Stimulated activated CD4-positive, alpha-beta T cell treated with anti-CD3 and anti-CD28 coated beads, TNF-alpha, amount 100 ng/mL, for 1 hour (primary cell): ENCODE data around the gene NUTM2G.
"Not testable (repeated sequence)": the region's sequence is repeated elsewhere in the genome, so short reads cannot be mapped to it uniquely, and the experiment has no call there.

Experiments
- DNase-seq, 3 donors: peaks; one replicate each; pipeline ENCODE4 v3.0.0-alpha.2; 2020; ENCODE audit warnings: low read depth in 3 of 3, low spot score in 1 of 3

NUTM2G gene

DNA sequence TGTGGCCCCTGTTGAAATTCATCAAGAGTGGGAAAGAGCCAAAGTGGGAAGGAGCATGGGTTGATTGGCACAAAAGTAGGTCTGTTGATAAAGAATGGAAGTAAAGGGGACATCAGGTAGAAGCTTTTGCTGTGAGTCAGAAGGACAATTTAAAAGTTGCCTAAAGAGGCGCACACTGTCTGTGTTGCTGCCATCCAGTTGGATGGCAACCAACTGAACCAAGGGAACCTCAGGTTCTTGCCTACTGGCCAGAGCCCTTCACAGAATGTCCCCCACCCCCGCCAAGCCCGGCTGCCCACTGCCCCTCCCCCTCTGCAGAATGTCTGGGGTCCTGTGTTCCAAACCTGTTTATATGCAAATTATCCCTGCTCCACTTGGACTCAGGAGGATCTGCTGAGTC is at the start of gene NUTM2G:
TSS of gene NUTM2G (plus strand) at position 301 of the 400 bp plus-strand sequence. CDS start 182 bp downstream, outside the sequence.
- DNase-seq = not testable (repeated sequence)

DNA sequence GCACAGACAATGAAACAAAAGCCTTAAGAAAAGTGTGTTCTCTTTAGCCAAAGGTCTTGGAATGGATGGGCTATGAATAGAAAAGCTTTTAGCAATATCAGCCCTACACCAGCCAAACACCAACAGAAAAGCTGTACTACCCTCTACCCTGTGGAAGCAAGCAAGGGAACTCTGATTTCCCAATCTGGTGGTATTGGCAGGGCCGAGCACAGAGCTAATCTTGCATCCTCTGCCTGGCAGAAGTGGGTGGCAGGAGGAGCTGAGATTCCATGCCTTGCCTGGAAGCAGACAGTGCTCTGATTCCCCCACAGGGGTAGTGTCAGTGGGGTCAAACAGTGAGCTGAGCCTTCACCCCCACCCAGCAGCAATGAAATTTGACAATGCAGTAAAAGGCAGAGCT is 44.7 kb upstream of the NUTM2G start:
- no peak for DNase-seq

DNA sequence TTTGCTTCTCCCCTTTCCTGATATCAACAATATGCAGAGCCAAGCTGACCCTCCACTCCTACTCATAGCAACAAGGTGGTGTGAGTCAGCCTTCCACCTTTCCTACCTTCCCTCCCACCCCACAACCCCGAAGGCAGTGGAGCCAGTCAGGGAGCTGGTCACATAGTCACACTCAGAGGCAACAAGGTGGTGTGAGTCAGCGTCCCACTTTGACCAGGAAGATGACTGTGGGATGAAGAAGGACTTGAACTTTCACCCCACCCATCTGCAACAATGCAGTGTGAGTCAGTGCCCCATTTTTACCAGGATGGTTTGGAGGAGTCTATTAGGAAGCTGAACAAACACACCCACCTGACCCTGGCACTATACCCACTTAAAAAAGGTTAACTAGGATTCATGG is 44.2 kb upstream of the NUTM2G start:
- DNase-seq = no peak

DNA sequence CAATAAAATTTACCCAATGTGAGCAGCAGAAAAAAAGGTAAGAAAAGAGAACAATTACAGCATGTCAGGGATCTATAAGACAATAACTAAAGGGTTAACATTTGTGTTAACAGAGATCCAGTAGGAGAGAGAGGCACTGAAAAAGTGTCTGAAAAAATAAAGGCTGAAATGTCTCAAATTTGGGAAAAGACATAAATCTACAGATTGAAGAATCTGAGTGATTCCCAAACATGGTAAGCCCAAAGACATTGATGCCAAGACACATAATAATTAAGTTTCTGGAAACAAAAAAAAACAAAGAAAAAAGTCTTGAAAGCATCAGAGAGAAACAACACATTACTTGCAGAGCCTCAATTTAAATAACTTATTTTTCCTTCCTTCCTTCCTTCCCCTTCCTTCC is 43.2 kb upstream of the NUTM2G start:
- no peak for DNase-seq

GRCh38 chr9:96888591-96888990 is 40.1 kb upstream of the NUTM2G start:
- DNase-seq = no peak

GRCh38 chr9:96892131-96892530 is 36.5 kb upstream of the NUTM2G start:
- no peak for DNase-seq

- not testable (repeated sequence) for DNase-seq
Measured at GRCh38 chr9:96900010-96900409, 28.6 kb upstream of the NUTM2G start.

GRCh38 chr9:96904947-96905722 is 23.5 kb upstream of the NUTM2G start:
- not testable (repeated sequence) for DNase-seq

DNA sequence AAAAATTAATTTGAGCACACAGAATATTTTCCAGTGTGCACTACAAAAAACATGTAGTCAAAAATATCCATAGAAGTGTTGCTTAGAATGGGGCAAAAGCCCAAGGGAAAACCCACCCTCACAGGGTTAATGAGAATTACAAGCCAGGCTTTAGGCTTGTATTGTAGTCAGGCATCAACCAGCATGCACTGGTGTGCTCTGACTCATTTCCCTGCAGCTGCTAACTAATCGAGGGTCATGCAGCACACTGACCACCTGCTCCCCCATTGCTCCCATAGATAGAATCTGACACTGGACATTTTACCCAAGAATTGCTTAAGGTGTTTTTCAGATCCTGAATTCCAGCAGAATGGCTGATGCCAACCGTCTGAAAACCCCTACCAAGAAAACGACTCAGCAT is 20.2 kb upstream of the NUTM2G start:
- DNase-seq = not testable (repeated sequence)

DNA sequence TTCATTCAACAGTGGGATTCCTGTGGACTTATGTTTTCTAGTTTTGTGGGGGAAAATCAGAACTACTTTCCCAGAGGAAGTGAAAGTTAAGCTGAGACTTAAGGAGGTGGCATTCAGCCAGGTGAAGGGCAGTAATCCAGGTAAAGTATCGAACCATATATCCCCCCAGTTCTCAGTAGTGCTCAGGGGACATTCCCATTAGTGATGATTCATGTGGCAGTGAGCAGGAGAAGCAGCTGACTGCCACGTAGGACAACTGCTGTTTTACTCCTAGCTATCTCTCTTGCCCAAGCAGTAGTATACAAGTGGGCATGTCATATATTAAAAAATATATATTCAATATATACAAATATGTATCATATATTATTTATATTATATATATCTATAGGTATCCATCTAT is 13.1 kb upstream of the NUTM2G start:
- DNase-seq = not testable (repeated sequence)

- DNase-seq = not testable (repeated sequence)
Measured at GRCh38 chr9:96916531-96916930, 12.1 kb upstream of the NUTM2G start.

GRCh38 chr9:96918550-96918949 is 10.1 kb upstream of the NUTM2G start:
- not testable (repeated sequence) for DNase-seq

- DNase-seq = not testable (repeated sequence)
Measured at GRCh38 chr9:96920803-96921202, 7.8 kb upstream of the NUTM2G start.

GRCh38 chr9:96925587-96925986 is 3.1 kb upstream of the NUTM2G start:
- DNase-seq = not testable (repeated sequence)

DNA sequence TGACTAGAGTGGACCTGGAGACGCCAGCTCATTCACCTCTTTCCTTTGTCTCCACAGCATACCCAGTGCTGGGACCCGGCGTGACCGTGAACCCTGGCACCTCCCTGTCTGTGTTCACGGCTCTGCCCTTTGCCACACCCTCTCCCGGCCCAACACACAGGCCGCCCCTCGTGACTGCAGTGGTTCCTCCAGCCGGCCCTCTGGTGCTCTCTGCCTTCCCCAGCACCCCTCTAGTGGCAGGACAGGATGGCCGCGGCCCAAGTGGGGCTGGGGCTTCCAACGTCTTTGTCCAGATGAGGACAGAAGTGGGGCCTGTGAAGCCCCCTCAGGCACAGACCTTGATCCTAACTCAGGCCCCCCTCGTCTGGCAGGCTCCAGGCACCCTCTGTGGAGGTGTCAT is 3.0 kb downstream of the NUTM2G start:
- not testable (repeated sequence) for DNase-seq

DNA sequence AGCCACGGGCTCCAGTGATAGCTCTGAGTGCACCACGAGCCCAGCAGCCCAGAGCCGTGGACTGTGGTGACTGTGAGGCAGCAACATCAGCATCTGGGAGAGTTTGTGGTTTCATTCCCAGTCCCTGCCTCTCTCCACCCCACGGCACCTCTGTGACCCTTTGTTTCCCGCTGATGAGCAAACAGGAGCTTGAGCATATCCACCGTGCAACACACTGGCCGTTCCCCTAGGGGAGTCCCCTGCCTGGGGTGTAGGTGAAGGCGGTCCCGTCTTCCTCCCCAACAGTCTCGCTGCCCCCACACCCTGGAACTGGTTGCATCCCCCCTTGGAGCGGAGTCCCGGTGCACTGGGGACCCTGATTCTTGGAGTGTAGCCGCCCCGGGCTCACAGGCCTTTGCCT is 5.5 kb downstream of the NUTM2G start:
- not testable (repeated sequence) for DNase-seq

- not testable (repeated sequence) for DNase-seq
Measured at GRCh38 chr9:96934706-96935105, 6.1 kb downstream of the NUTM2G start.

DNA sequence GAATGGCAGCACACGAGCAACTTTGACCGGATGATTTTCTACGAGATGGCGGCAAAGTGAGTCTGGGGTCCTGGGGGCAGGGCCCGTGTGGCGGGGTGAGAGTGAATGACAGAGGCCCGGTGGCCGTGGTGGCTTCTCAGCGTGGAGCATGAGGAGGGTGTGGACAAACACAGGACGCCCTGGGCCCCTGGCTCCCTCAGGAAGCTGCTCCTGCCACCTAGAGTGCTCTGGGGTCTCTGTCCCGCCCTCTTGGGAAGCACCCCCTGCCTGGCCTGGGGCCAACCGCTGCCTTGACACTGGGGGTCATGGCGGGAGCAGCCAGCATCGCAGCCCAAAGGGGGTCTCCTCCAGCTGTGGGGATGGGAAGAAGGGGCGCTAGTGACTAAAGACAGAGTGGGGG is 6.8 kb downstream of the NUTM2G start:
- DNase-seq = not testable (repeated sequence)

DNA sequence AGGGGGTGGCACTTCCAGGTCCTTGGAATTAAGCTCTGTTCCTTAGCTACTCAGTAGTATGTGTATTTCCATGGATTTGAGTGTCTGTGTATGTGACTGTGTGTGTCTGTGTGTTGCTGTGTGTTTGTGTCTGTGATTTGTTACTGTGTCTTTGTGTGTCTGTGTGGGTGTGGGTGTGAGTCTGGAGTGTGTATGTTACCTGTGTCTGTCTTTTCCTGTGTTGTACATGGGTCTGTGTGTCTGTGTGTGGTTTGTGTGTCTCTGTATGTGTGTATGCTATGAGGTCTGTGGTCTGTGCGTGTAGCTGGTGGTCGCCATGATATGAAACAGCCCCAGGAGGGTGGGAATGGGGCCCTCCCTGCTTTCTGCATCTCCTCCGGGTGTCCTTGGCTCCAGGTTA is 8.8 kb downstream of the NUTM2G start:
- DNase-seq = not testable (repeated sequence)

- DNase-seq = not testable (repeated sequence)
Measured at GRCh38 chr9:96938957-96939665, 10.5 kb downstream of the NUTM2G start.

DNA sequence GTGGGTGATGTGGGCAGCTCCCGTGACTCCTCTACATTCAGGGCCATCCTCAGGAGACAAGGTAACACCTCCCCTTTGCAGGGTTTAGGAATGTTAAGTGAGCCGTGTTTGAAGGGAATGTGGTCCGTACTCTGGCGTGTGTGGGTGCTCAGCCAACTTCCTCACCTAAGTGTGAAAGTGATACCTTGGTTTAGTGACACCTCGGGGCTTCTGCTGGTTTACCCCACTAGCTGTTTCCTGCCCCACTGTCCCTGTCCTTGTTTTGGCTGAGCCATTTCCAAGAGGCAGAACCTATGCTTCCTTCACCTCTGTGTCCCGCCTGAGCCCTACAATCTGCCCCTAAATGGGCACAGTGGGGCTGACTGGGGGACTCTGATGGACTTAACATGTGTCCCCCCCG is 12.3 kb downstream of the NUTM2G start:
- not testable (repeated sequence) for DNase-seq

DNA sequence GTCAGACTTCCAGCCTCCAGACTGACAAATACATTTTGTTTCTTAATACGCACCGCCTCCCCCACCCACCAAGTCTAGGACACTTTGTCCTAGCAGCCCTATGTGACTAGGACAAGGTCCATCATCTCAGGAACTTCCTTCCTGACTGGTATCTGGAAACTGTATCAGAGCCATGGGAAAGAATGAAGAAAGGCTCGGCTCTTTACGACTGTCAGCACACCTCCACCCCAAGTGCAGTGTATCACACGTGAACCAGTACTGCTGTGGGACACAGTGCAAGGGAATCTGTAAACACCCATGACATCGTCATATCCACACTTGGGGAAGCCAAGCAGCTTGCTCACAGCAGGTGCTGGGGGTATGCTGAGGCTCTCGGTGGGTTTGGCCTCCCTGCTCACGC is 13.0 kb downstream of the NUTM2G start:
- not testable (repeated sequence) for DNase-seq
